ENCODE results near the gene GLRX3. TPM values are rescaled to one million over a fixed set of nuclear protein-coding genes. Genes with fewer than 3 reads are reported as not detected.

Gene GLRX3
- total and polyA plus RNA-seq, 10 of the 15 experiments (the other 5 are each of a cell fraction or from before 2014, with no cell fraction given), result 94.7 to 209 (median 131) TPM

- TF ChIP-seq, protein P1, sequence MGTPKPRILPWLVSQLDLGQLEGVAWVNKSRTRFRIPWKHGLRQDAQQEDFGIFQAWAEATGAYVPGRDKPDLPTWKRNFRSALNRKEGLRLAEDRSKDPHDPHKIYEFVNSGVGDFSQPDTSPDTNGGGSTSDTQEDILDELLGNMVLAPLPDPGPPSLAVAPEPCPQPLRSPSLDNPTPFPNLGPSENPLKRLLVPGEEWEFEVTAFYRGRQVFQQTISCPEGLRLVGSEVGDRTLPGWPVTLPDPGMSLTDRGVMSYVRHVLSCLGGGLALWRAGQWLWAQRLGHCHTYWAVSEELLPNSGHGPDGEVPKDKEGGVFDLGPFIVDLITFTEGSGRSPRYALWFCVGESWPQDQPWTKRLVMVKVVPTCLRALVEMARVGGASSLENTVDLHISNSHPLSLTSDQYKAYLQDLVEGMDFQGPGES (IDR thresholded peaks at IDR 0.05), result no peak
- TF ChIP-seq PAX8 (IDR thresholded peaks at IDR 0.05), result no peak
- TF ChIP-seq KAT2A (conservative IDR thresholded peaks at IDR 0.05; ENCODE audit: control insufficient read depth, low read depth, low read length), result no peak
- no peak for TF ChIP-seq TAF1 (IDR thresholded peaks at IDR 0.05; ENCODE audit: borderline replicate concordance, low read depth, low read length)
- TF ChIP-seq, protein P2, sequence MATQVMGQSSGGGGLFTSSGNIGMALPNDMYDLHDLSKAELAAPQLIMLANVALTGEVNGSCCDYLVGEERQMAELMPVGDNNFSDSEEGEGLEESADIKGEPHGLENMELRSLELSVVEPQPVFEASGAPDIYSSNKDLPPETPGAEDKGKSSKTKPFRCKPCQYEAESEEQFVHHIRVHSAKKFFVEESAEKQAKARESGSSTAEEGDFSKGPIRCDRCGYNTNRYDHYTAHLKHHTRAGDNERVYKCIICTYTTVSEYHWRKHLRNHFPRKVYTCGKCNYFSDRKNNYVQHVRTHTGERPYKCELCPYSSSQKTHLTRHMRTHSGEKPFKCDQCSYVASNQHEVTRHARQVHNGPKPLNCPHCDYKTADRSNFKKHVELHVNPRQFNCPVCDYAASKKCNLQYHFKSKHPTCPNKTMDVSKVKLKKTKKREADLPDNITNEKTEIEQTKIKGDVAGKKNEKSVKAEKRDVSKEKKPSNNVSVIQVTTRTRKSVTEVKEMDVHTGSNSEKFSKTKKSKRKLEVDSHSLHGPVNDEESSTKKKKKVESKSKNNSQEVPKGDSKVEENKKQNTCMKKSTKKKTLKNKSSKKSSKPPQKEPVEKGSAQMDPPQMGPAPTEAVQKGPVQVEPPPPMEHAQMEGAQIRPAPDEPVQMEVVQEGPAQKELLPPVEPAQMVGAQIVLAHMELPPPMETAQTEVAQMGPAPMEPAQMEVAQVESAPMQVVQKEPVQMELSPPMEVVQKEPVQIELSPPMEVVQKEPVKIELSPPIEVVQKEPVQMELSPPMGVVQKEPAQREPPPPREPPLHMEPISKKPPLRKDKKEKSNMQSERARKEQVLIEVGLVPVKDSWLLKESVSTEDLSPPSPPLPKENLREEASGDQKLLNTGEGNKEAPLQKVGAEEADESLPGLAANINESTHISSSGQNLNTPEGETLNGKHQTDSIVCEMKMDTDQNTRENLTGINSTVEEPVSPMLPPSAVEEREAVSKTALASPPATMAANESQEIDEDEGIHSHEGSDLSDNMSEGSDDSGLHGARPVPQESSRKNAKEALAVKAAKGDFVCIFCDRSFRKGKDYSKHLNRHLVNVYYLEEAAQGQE (IDR thresholded peaks at IDR 0.05; ENCODE audit: low read depth, low read length), result no peak
- TF ChIP-seq DPF2 (IDR thresholded peaks at IDR 0.05), result no peak
- no peak for TF ChIP-seq USF1 (IDR thresholded peaks at IDR 0.05; ENCODE audit: borderline replicate concordance, extremely low read length, insufficient read depth, low read depth, low read length)
- peak; percentile 97 for TF ChIP-seq ZNF384 (IDR thresholded peaks at IDR 0.05; ENCODE audit: borderline replicate concordance, low read depth, low read length)
- TF ChIP-seq GABPA (IDR thresholded peaks at IDR 0.05; ENCODE audit: low read depth), result no peak
- TF ChIP-seq ZBTB4 (CRISPR knock-in tag; IDR thresholded peaks at IDR 0.05), result no peak
- TF ChIP-seq, protein P3, sequence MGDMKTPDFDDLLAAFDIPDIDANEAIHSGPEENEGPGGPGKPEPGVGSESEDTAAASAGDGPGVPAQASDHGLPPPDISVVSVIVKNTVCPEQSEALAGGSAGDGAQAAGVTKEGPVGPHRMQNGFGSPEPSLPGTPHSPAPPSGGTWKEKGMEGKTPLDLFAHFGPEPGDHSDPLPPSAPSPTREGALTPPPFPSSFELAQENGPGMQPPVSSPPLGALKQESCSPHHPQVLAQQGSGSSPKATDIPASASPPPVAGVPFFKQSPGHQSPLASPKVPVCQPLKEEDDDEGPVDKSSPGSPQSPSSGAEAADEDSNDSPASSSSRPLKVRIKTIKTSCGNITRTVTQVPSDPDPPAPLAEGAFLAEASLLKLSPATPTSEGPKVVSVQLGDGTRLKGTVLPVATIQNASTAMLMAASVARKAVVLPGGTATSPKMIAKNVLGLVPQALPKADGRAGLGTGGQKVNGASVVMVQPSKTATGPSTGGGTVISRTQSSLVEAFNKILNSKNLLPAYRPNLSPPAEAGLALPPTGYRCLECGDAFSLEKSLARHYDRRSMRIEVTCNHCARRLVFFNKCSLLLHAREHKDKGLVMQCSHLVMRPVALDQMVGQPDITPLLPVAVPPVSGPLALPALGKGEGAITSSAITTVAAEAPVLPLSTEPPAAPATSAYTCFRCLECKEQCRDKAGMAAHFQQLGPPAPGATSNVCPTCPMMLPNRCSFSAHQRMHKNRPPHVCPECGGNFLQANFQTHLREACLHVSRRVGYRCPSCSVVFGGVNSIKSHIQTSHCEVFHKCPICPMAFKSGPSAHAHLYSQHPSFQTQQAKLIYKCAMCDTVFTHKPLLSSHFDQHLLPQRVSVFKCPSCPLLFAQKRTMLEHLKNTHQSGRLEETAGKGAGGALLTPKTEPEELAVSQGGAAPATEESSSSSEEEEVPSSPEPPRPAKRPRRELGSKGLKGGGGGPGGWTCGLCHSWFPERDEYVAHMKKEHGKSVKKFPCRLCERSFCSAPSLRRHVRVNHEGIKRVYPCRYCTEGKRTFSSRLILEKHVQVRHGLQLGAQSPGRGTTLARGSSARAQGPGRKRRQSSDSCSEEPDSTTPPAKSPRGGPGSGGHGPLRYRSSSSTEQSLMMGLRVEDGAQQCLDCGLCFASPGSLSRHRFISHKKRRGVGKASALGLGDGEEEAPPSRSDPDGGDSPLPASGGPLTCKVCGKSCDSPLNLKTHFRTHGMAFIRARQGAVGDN (IDR thresholded peaks at IDR 0.05), result no peak
- peak; percentile 67 to 84 (median 79) for TF ChIP-seq CTCF (IDR thresholded peaks at IDR 0.05 in 2 of 3, conservative IDR thresholded peaks at IDR 0.05 in 1 of 3; ENCODE audit: control insufficient read depth in 2 of 3, extremely low read depth in 1 of 3, insufficient read depth in 1 of 3, low read depth in 3 of 3, low read length in 3 of 3)
These were observed 26.4 kb upstream of the GLRX3 start (continued) for GRCh38 chr10:130109796-130110245.
